HG03108 (cell line): ENCODE results near the gene MST1.

Experiments used
- ATAC-seq: cut with Tn5 transposase; IDR thresholded peaks from one replicate; pipeline ENCODE4 v1.9.1; 2021; ENCODE audit warnings: moderate library complexity; ENCODE audit not compliant: unreplicated experiment

Gene MST1

GRCh38 chr3:49718858-49719213 is 29.6 kb upstream of the MST1 start:
- ATAC-seq = no peak

GRCh38 chr3:49717959-49718857 is 28.9 kb upstream of the MST1 start:
- ATAC-seq = no peak

DNA sequence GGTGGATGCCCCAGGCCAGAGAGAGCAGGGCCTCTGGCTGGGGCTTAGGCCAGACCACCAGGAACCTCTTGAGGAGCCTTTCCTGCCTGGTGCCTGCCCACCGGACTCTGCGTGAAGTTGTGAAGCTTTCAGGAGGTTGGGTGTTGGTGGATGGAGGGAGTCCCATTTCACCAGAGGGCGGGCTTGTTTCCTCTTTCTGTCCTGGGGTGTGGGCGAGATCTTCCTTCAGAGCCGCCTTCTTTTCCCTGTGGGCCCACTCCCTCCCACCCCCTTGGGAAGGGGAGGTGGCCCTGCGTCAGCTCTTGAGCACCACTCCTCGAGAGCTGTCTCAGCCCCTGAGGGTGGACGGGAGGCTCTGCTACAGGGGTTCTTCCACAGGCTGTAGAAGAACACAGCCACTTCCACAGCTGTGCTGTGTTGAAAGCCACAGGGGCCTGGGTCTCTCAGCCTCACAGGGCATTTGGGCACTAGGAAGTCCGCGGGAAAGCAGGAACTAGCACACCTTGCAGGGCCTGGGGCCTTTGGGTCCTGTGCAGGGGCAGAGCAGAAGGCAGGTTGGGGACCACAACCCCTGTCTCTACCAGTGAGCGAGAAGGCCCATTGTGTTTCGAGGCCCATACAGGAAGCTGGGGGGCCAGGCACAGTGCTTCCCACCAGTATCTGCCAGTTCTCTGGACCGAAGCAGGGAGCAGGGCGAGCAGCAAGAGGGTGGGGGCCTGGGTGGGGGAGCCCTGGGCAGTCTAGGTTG is 28.1 kb upstream of the MST1 start:
- ATAC-seq = no peak

- no peak for ATAC-seq
Observed at GRCh38 chr3:49716691-49717210, 27.5 kb upstream of the MST1 start.

- no peak for ATAC-seq
Observed at GRCh38 chr3:49716169-49716568, 26.9 kb upstream of the MST1 start.

DNA sequence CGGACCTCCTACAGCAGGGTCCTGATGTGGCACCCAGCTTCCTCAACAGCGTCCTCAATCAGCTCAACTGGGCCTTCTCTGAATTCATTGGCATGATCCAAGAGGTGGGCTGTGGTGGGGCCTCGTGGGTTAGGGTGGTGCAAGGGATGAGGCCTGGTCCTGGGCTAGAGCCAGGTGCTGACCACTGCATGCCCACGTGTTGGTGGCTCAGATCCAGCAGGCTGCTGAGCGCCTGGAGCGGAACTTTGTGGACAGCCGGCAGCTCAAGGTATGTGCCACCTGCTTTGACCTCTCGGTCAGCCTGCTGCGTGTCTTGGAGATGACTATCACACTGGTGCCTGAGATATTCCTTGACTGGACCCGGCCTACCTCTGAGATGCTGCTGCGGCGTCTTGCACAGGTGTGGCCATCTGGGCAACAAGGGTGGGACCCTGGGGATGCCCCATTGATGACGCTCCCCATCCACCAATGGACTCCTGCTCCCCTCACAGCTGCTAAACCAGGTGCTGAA is 26.4 kb upstream of the MST1 start:
- ATAC-seq = no peak

DNA sequence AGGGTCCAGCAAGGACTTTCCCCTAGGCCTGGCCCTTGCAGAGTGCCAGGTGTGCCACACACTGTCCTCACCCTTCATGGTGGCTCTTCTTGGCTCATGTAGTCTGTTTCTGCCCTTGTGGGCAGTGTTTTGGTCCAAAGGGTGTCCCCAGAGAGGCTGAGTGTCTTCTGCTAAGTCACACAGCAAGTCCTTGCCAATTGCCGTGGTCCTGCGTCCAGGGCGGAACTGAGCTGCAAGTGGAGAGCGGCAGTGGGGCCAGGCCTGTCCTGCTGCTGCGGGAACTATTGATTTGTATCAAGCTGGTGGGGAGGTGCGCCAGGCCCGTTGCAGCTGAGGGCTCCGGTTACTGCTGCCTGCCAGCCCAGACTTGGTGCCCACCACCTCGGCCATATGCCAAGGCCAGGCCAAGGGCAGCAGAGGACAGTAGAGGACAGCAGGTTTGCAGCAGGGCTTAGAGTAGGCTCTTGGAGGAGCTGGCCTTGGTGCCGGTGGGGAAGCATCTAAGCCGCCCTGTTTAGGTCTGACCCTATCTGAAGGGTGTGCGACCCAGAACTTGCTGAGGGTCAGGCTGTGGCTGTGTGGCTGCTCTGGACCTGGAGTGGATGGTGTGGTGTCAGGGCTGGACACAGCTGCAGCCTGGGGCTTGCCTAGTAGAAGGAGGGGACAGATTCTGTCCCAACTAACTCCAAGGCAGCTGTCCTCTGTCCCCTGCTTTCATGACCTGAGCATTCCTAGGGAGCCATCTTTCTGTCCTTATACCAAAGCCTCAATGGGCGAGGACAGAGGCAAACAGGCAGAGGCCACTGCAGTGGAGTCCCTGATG is 25.7 kb upstream of the MST1 start:
- ATAC-seq = no peak

DNA sequence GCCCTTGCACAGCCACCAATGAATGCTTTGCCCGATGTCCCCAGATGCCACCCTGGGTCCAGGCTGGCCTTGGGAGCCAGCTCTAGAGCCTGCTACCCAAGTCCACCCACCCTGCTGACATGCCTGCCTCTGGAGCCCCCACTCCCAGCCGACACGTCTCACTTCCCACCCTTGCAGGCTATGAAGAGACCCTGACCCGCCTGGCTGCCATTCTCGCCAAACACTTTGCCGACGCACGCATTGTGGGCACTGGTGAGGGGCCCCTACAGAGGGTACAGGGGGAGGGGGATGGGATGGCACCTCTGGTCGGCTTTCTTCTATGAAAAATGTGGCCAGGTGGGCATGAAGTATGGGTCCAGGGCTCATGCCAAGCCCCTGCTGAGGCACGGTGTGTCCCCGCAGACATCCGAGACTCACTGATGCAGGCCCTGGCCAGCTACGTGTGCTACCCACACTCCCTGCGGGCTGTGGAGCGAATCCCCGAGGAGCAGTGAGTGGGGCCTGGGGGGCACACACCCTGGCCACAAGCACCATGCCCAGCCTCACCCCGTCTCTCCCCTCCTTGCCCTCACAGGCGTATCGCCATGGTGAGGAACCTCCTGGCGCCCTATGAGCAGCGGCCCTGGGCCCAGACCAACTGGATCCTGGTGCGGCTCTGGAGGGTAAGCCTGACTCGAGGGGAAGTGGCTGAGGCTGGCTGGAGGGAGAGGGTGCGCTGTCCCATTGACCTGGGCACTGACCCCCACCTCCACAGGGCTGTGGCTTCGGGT is 24.2 kb upstream of the MST1 start:
- ATAC-seq = no peak

DNA sequence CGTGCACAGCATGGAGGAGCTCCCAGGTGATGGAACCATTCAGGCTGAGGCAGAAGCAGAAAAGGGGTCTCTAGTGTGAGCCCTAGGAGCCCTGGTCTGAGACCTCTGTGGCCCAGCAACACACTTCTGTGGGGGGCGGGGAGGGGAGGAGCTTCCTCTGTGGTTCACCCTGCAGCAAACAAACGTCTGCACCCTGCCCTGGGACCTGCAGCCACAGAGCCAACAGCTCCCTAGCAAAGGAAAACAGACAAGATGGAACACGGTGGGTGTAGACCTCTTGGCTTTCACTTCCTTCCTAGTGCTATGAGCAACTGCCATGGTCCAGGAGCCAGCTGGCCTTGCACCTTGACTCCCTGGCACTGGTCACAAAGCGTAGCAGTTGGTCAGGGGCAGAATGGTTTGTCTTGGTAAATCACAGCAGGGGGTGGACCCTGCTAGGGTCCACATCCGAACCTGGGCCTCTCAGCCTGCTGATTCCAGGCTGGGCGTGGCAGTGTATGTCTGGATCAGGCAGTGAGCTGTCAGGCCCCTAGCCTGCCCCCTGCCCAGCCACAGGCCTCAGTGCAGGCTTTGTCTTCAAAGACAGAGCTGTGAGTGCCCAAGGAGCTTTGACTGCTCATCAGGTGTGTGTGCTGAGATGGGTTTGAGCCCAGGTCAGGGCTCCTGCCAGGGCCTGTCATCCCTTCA is 23.5 kb upstream of the MST1 start:
- no peak for ATAC-seq

DNA sequence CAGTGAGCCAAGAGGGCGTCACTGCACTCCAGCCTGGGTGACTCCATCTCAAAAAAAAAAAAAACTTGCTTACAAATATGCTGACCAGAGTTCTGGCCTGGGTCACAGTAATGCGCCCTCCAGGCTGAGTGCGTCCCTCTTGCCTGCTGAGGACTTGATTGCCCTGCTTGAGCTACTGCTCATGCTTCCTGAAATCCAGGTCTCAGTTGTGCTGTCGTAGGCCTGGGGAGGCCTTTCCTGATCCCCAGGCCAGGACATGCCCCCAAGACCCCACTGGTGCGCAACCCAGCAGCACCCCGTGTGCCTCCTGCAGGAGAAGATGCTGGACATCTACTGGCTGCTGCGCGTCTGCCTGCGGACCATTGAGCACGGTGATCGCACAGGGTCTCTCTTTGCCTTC is 22.9 kb upstream of the MST1 start:
- ATAC-seq = no peak

GRCh38 chr3:49711489-49711888 is 22.2 kb upstream of the MST1 start:
- no peak for ATAC-seq

DNA sequence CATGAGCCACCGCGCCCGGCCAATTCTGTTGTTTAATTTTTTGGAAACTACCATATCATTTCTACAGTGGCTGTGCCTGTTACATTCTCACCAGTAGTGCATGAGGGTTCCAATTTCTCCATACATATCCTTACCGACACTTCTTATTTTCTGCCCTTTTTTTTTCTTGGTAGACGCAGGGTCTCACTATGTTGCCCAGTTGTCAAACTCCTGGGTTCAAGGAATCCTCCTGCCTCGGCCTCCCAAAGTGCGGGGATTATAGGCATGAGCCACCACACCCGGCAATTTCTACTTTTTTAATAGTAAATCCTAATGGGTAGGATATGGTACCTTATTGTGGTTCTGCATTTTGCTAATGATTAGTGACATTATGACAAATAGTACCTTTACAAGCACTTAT is 20.6 kb upstream of the MST1 start:
- no peak for ATAC-seq

- no peak for ATAC-seq
Observed at GRCh38 chr3:49707113-49707480, 17.8 kb upstream of the MST1 start.

- ATAC-seq = no peak
Observed at GRCh38 chr3:49706456-49707112, 17.3 kb upstream of the MST1 start.

GRCh38 chr3:49705390-49705960 is 16.2 kb upstream of the MST1 start:
- no peak for ATAC-seq

- no peak for ATAC-seq
Observed at GRCh38 chr3:49704629-49705028, 15.4 kb upstream of the MST1 start.

DNA sequence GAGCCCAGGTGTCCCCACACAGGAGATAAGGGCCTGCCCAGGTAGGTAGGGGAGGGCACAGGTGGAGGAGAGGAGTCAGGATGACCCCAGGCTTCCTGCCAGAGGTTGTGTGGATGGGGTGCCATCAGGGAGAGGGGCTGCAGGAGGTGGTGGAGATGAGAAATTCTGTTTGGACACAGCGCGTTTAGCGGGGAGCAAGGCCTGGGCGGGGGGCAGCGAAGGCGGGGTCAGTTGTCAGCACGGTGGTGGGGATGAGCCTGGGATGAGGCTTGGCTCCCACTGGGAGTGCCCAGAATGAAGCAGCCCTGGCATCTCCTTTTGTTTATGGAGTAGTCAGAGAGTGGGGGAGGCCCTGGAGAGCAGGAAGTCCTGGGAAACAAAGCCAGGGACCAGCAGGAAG is 14.7 kb upstream of the MST1 start:
- no peak for ATAC-seq

- ATAC-seq = peak; percentile 78
Observed at GRCh38 chr3:49703443-49703927, 14.2 kb upstream of the MST1 start.

GRCh38 chr3:49702672-49703071 is 13.4 kb upstream of the MST1 start:
- no peak for ATAC-seq
